ENCODE results near the gene CRY2. TPM values are rescaled to one million over a fixed set of nuclear protein-coding genes. Genes with fewer than 3 reads are reported as not detected.

The CRY2 gene
- total and polyA plus RNA-seq, 5 experiments from 2014 or later = 24.3 to 64.5 (median 33.4) TPM

DNA sequence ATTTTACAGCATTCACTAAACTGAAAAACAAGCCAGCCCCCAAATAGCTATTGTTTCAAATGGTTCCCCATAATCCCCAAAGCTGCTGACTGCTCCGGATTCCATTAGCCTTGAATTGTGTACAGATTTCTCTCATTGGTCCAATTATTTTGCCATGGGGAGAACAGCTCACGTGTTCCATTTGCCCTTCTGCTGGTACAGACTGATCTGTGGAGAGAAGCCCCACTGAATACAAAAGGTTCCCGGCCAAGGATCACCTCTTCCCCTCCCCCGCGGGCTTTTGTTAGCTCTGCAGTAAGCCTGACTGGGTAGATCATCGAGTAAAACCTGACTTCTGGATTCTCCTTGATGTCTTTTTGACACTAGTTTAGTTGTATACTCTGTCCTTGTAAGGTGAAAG, 29.1 kb downstream of the CRY2 start:
- no peaks in the 10 kb centered on the region for H3K27me3 Mint-ChIP-seq
- POLR2A ChIA-PET = no interaction called here
- ATAC-seq = no peak

GRCh38 chr11:45877221-45877620, 29.9 kb downstream of the CRY2 start:
- Mint-ChIP-seq H3K27me3 (no peaks in the 10 kb centered on the region), H3K4me3 (no peak overlapping the region), H3K27ac (no peak overlapping the region), H3K36me3 (peaks cover 27 to 87% (median 58%) of the 10 kb centered on the region in 3 donors), H3K4me1 (peaks cover 0 to 5% (median 0%) of the 10 kb centered on the region in 4 donors), H3K9me3 (no peaks in the 10 kb centered on the region)
- ATAC-seq = no peak
- no peak for DNase-seq
- POLR2A ChIA-PET = interaction anchor here (1.1 kb wide), 1 partner anchor 53 kb away, joined by 3 read pairs; no protein-coding TSS in a partner anchor

More for the DNA sequence above, 29.1 kb downstream of the CRY2 start:
- Mint-ChIP-seq H3K36me3 (peaks cover 27 to 95% (median 56%) of the 10 kb centered on the region in 3 donors), H3K27ac (no peak overlapping the region), H3K4me3 (no peak overlapping the region), H3K4me1 (peaks cover 0 to 5% (median 0%) of the 10 kb centered on the region in 4 donors), H3K9me3 (no peaks in the 10 kb centered on the region)
- DNase-seq = no peak

DNA sequence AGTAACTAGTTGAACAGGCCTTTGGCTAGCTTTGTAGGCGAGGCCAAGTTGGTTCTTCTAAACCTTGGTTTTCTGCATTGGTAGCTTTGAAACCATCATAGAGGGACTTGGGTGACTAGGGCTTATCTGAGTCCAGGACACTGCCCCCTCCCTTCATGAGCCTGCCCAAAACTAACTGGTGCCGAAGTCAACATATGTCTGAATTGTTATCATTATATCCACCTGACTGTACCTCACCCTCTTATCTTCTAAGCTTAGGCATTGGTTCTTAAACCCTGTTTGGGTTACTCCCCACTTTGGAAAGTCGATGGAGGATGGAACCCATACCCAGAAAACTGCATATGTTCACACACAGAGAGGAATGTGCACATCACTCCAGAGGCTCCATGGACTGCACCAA, 30.6 kb downstream of the CRY2 start:
- Mint-ChIP-seq H3K9me3 (no peaks in the 10 kb centered on the region), H3K4me3 (no peak overlapping the region), H3K4me1 (peaks cover 0 to 5% (median 0%) of the 10 kb centered on the region in 4 donors), H3K27ac (no peak overlapping the region), H3K27me3 (no peaks in the 10 kb centered on the region), H3K36me3 (peaks cover 27 to 83% (median 58%) of the 10 kb centered on the region in 3 donors)
- POLR2A ChIA-PET = interaction anchor here (1.1 kb wide), 1 partner anchor 53 kb away, joined by 3 read pairs; no protein-coding TSS in a partner anchor
- DNase-seq = no peak
- no peak for ATAC-seq

GRCh38 chr11:45879803-45880686, 32.8 kb downstream of the CRY2 start:
- Mint-ChIP-seq H3K27me3 (peaks cover 0 to 11% (median 0%) of the 10 kb centered on the region in 5 donors), H3K36me3 (peaks cover 25 to 61% (median 48%) of the 10 kb centered on the region in 3 donors), H3K27ac (no peak overlapping the region), H3K4me3 (no peak overlapping the region), H3K4me1 (peaks cover 6 to 13% (median 8%) of the 10 kb centered on the region in 4 donors), H3K9me3 (no peaks in the 10 kb centered on the region)
- POLR2A ChIA-PET = no interaction called here
- DNase-seq (no peak), ATAC-seq (no peak)

DNA sequence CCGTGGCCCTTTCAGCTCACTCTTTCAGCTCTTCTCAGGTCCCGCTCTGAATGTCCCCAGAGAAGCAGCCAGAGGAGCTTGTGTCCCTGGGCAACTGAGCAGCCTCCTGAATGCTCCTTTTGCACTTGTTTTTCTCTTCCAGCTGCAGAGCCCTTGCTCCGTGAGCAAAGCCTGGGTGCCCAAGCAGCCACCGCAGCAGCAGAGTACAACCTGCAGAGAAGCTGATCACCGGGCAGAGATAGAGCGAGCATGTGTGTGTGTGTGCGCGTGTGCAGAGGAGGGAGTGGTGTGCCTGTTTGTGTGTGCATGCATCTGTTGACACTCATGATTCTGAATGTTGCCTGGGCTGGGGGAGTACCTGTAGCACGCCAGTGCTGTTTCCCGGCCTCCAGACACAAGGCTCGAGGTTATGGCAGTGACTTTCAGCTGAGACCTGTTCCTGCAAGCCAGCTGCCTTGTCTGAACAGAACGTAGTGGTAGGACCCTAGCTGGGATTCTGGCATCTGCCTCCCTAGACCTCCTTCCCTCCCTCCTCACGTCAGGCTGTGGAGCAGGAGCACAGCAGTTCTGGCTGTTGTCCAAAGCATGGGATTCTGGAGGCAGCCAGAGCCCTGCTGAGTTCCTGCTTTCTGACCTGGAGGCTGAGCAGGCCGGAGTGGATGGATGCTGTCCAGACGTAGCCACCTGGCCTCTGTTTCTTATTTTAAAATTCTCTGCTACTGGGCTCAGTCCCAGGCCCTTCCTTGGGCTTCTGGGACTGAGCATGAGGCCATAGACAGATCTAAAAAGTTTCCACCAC, 33.7 kb downstream of the CRY2 start:
- Mint-ChIP-seq H3K9me3 (no peaks in the 10 kb centered on the region), H3K4me3 (no peak overlapping the region)

DNA sequence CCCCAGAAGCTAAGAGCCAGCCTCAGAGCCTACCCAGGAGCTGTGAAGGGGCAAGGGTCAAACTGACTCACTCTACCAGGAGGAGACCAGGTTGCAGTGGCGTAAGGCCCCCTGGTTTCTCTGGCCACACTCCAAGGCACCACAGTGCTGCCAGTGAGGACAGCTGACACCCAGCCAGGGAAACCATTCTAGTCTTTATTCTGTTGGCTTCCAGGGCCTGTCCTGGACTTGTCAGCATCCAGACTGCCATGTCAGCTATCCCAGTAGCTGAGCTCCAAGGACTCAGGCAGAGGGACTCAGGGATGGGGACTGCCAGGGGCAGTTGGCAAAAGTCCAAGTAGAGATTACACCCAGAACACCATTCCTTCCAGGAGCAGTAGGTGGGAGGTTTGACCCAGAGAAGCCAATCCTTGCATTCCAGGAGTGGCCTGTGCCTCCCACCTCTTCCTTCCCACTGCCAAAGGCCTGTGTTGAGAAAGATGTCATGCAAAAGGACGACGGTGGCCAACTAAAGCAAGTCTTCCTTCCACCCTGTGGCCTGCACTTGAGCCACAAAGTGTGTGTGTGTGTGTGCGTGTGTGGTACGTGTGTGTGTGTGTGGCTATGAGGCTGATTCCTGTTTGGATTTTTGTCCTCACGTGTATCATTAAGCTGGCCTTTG, 34.6 kb downstream of the CRY2 start:
- peaks cover 16 to 43% (median 39%) of the 10 kb centered on the region in 3 donors for H3K36me3 Mint-ChIP-seq
- H3K4me1 Mint-ChIP-seq = peaks cover 8 to 16% (median 10%) of the 10 kb centered on the region in 4 donors
- ATAC-seq (no peak), DNase-seq (no peak)
- no peaks in the 10 kb centered on the region for H3K9me3 Mint-ChIP-seq
- POLR2A ChIA-PET = no interaction called here
- H3K27me3 Mint-ChIP-seq = peaks cover 0 to 13% (median 0%) of the 10 kb centered on the region in 5 donors
- H3K27ac Mint-ChIP-seq = no peak overlapping the region
- no peak overlapping the region for H3K4me3 Mint-ChIP-seq

More for the DNA sequence above, 33.7 kb downstream of the CRY2 start:
- no peak overlapping the region for H3K27ac Mint-ChIP-seq
- H3K36me3 Mint-ChIP-seq = peaks cover 21 to 52% (median 45%) of the 10 kb centered on the region in 3 donors
- peaks cover 0 to 13% (median 0%) of the 10 kb centered on the region in 5 donors for H3K27me3 Mint-ChIP-seq
- POLR2A ChIA-PET = no interaction called here
- no peak for ATAC-seq
- H3K4me1 Mint-ChIP-seq = peaks cover 8 to 16% (median 10%) of the 10 kb centered on the region in 4 donors
- no peak for DNase-seq

DNA sequence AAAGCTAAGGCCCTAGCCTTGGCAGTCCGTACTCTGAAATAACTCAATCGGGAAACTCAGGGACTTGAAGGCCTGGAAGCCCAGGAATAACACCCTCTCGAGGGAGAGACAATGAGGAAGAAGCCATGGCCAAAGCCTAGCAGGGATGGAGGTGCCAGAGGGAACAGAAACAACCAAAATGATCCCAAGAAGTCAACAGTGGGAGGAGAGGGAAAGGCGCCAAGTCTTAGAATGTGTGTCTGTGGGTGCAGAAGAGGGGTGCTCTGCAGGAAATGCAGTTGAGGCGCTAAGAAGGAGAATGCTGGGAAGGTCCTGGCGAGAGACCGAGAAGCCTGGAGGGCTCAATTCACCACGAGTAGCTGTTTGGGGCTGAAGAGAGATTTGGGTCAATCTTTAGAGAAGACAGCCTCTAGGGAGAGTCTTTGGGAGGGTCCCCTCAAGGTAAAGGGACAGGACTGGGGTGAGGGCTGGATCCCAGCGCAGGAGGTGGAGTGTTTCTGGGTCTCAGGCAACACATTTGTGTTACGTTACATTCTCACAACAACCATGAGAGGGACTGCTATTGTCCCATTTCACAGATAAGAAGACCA, 37.4 kb downstream of the CRY2 start:
- H3K27me3 Mint-ChIP-seq = peaks cover 2 to 13% (median 3%) of the 10 kb centered on the region in 5 donors
- POLR2A ChIA-PET = interaction anchor here (1.3 kb wide), 1 partner anchor 33 kb away, joined by 3 read pairs; the partner anchor contains the start of gene PEX16
- no peak for ATAC-seq
- H3K9me3 Mint-ChIP-seq = no peaks in the 10 kb centered on the region
- peak overlapping the region; percentile 59 to 83 (median 74) for H3K4me3 Mint-ChIP-seq
- peaks cover 10 to 21% (median 17%) of the 10 kb centered on the region in 3 donors for H3K36me3 Mint-ChIP-seq
- H3K27ac Mint-ChIP-seq = peak overlapping the region in 5 of 10 donors; percentile 1 to 73 (median 25)
- H3K4me1 Mint-ChIP-seq = peaks cover 8 to 16% (median 10%) of the 10 kb centered on the region in 4 donors
- DNase-seq = peak in 1 of 10 donors; percentile 53

DNA sequence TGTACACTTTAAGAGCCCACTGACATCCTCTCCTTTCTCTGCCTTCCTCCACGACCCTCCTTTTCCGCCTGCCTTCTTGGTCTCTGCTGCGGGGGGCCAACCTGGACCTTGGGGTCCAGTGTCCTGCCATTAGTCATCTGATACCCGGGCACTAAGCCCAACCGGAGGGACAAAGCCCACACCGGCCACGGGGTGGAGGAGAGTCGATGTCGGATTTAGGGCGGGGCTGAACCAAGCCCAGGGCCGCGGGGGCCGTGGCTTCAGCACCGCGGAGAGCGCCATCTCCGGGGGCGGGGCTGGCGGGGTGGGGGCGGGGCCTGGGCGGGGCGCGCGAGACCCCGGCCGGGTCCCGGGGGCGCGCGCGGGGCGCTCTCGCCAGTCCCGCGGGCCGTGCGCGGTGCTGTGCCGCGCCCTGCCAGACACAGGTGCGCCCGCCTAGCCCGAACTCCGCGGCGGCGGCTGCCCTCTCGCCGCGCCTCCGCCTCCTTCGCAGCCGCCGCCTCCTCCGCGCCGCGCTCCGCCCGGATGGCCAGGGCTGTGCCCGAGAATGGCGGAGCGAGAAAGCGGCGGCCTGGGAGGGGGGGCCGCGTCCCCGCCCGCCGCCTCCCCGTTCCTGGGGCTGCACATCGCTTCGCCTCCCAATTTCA, 38.1 kb downstream of the CRY2 start, which contains the start of gene MAPK8IP1:
MAPK8IP1 (plus strand) TSS at position 378 of the 647 bp plus-strand sequence; CDS start at position 548, 170 bp downstream.
- peaks cover 4 to 15% (median 10%) of the 10 kb centered on the region in 3 donors for H3K36me3 Mint-ChIP-seq
- H3K4me1 Mint-ChIP-seq = peaks cover 7 to 16% (median 10%) of the 10 kb centered on the region in 4 donors
- H3K9me3 Mint-ChIP-seq = no peaks in the 10 kb centered on the region
- peak within 1 kb of the TSS in 5 of 10 donors; percentile 1 to 73 (median 25) for H3K27ac Mint-ChIP-seq
- ATAC-seq (peak; percentile 78 to 79), DNase-seq (peak in 9 of 10 donors; percentile 39 to 67 (median 53))
- H3K4me3 Mint-ChIP-seq = peak within 1 kb of the TSS; percentile 59 to 83 (median 74)
- peaks cover 2 to 13% (median 7%) of the 10 kb centered on the region in 5 donors for H3K27me3 Mint-ChIP-seq
- POLR2A ChIA-PET = no interaction called here

- no peaks in the 10 kb centered on the region for H3K9me3 Mint-ChIP-seq
- H3K27ac Mint-ChIP-seq = no peak overlapping the region
- H3K4me3 Mint-ChIP-seq = peak overlapping the region in 8 of 10 donors; percentile 6 to 70 (median 48)
- peaks cover 2 to 19% (median 7%) of the 10 kb centered on the region in 5 donors for H3K27me3 Mint-ChIP-seq
- peaks cover 6 to 16% (median 10%) of the 10 kb centered on the region in 4 donors for H3K4me1 Mint-ChIP-seq
- POLR2A ChIA-PET = no interaction called here
- DNase-seq (peak in 1 of 10 donors; percentile 61), ATAC-seq (no peak)
- H3K36me3 Mint-ChIP-seq = peaks cover 0 to 11% (median 3%) of the 10 kb centered on the region in 3 donors
These were observed 38.8 kb downstream of the CRY2 start for GRCh38 chr11:45885921-45886721.

GRCh38 chr11:45886816-45887520, 39.7 kb downstream of the CRY2 start:
- H3K4me3 Mint-ChIP-seq = peak overlapping the region in 7 of 10 donors; percentile 41 to 70 (median 47)
- no peaks in the 10 kb centered on the region for H3K9me3 Mint-ChIP-seq
- H3K27ac Mint-ChIP-seq = no peak overlapping the region
- peaks cover 2 to 27% (median 10%) of the 10 kb centered on the region in 5 donors for H3K27me3 Mint-ChIP-seq
- no peak for ATAC-seq
- H3K4me1 Mint-ChIP-seq = peaks cover 9 to 16% (median 10%) of the 10 kb centered on the region in 4 donors
- DNase-seq = peak in 1 of 10 donors; percentile 22
- POLR2A ChIA-PET = no interaction called here
- H3K36me3 Mint-ChIP-seq = peaks cover 0 to 4% (median 0%) of the 10 kb centered on the region in 3 donors

Measured in naive thymus-derived CD8-positive, alpha-beta T cell (primary cell).